HG03457 (cell line): Measurements from ENCODE around the gene ERCC1.
A peak's percentile ranks its signal among the peaks of the same experiment; 100 is the strongest.

Experiments
- ATAC-seq: cut with Tn5 transposase; IDR thresholded peaks from one replicate; pipeline ENCODE4 v1.9.1; 2021; ENCODE audit warnings: moderate number of reproducible peaks; ENCODE audit not compliant: unreplicated experiment

Gene ERCC1

DNA sequence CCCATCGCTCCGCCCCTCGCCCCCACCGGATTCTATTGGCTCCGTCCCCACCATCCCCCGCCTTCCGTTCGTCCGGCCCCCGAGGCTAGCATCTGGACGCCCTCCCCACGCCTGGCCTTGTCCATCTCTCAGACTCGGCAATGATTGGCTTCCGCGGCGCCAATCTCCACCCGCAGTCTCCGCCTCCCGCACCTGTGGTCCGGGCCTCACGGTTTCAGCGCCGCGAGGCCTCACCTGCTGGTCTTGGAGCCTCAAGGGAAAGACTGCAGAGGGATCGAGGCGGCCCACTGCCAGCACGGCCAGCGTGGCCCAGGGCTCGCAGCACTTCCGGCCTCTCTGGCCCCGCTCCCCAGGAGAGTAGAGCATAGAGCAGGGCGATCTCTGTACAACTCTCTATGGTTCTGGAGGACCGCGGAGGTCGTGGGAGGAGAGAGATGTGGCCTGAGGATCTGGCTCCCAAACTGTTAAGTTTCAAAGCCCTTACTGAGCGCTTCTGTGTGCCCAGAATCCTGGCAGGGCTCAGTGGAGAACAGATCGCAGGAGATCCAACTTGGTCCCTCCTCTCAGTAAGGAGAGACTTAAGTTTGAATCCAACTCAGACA lies at the start of gene ERCC1:
Gene ERCC1 (minus strand): TSS at position 329 of the 602 bp plus-strand sequence. CDS start 543 bp downstream, outside the sequence.
- ATAC-seq = peak; percentile 39

DNA sequence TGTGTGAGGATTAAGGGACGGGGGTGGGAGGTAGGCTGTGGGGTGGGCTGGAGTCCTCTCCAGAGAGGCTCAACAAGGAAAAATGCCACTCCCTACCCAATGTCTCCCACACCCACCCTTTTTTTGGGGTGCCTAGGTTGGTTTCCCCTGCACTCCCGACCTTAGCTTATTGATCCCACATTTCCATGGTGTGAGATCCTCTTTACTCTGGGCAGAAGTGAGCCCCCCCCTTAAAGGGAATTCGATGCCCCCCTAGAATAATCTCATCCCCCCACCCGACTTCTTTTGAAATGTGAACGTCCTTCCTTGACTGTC lies 49.6 kb upstream of the ERCC1 start:
- no peak for ATAC-seq

DNA sequence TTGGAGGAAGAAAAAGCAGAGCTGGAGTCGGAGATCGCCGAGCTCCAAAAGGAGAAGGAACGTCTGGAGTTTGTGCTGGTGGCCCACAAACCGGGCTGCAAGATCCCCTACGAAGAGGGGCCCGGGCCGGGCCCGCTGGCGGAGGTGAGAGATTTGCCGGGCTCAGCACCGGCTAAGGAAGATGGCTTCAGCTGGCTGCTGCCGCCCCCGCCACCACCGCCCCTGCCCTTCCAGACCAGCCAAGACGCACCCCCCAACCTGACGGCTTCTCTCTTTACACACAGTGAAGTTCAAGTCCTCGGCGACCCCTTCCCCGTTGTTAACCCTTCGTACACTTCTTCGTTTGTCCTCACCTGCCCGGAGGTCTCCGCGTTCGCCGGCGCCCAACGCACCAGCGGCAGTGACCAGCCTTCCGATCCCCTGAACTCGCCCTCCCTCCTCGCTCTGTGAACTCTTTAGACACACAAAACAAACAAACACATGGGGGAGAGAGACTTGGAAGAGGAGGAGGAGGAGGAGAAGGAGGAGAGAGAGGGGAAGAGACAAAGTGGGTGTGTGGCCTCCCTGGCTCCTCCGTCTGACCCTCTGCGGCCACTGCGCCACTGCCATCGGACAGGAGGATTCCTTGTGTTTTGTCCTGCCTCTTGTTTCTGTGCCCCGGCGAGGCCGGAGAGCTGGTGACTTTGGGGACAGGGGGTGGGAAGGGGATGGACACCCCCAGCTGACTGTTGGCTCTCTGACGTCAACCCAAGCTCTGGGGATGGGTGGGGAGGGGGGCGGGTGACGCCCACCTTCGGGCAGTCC lies 49.0 kb upstream of the ERCC1 start:
- no peak for ATAC-seq

DNA sequence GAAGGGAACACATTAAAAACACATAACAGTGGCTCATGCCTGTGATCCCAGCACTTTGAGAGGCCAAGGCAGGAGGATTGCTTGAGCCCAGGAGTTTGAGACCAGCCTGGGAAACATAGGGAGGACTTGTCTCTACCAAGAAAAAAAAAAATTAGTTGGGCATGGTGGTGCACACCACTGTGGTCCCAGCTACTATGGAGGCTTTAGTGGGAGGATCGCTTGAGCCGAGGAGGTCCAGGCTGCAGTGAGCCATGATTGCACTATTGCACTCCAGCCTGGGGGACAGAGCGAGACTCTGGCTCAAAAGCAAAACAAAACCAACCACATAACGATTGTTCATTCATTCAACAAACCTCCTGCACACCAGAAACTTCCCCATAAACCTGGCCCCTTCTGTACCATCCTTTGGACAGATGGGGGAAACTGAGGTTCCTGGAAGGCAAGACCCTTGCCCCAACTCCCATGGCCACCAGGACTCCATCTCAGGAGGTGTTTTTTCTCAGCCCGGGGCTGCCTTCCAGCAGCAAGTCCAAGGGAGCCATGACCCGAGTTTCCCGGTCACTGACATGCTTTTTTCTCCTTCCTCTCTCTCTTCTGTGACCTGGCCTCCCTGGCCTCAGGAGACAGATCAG lies 48.3 kb upstream of the ERCC1 start:
- no peak for ATAC-seq

DNA sequence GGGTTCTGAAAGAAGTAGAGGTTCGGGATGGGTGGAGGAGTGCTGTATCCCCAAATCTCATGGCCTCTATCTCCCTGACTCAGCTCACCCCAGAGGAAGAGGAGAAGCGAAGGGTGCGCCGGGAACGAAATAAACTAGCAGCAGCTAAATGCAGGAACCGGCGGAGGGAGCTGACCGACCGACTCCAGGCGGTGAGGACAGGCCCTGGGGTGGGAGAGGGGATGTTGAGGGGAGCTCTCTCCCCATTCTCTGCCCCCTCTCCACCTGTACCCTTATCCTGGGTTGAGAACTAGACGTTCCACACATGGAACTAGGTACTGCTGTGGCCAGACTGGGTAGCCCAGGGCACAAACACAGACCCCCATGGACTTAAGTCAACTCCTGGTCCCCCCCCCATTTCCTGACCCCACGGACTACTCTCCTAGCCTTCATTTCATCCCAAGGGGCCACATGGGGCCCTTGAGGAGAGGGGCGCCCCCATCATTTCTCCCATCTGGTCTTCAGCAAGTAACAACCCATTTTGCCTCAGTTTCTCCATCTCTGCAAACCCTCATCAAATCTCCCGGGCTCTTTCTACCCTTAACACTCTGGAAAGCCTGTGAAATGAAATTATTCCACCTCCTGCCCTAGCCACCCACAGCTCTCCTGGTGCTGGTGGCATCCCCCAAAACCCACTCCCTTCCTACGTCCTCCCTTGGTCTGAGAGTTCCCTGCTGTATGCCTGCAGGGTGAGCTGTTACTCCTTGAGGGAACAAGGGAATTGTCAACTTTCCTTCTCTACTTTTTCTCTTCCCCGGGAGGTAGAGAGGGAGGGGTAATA lies 47.6 kb upstream of the ERCC1 start:
- no peak for ATAC-seq

DNA sequence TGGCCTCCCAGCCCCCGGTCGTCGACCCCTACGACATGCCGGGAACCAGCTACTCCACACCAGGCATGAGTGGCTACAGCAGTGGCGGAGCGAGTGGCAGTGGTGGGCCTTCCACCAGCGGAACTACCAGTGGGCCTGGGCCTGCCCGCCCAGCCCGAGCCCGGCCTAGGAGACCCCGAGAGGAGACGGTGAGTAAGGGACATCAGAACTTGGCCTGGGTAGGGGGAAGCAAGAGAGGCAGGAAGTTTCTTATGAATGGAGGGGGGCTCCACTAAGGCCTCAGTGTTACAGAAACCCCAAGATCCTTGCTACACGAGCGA lies 47.0 kb upstream of the ERCC1 start:
- no peak for ATAC-seq

DNA sequence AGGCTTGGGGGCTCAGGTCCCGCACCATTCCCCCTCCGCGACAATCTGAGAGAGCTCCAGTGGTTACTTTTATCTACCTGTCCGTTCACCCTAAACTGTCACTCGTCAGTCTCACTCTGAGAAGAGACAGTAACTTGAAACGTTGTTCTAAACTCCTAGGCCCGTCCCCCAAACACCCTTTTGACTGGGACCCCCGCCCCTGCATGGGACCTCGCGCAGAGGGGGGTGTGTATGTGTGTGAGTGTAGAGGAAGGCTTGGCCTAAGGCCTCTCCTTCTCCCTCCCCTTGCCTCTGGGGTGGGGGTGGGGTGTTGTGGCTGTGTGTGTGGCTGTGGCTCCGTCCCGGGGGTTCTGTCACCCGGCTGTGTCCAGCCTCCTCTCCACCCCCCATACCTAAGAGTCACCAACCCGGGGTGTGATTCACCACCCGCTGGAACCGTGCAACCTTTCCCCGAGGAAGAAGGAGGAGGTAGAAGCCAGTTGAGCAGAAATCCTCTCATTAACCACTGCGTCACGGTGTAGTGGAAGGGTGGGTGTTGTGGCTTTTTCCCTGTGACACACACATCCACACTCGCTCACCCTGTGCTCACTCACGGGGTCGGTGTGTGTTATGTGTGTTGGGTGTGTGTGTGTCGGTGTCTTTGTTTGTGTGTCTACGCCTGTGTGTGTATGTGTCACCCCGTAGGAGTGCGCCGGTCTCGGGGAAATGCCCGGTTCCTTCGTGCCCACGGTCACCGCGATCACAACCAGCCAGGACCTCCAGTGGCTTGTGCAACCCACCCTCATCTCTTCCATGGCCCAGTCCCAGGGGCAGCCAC lies 46.4 kb upstream of the ERCC1 start:
- no peak for ATAC-seq

DNA sequence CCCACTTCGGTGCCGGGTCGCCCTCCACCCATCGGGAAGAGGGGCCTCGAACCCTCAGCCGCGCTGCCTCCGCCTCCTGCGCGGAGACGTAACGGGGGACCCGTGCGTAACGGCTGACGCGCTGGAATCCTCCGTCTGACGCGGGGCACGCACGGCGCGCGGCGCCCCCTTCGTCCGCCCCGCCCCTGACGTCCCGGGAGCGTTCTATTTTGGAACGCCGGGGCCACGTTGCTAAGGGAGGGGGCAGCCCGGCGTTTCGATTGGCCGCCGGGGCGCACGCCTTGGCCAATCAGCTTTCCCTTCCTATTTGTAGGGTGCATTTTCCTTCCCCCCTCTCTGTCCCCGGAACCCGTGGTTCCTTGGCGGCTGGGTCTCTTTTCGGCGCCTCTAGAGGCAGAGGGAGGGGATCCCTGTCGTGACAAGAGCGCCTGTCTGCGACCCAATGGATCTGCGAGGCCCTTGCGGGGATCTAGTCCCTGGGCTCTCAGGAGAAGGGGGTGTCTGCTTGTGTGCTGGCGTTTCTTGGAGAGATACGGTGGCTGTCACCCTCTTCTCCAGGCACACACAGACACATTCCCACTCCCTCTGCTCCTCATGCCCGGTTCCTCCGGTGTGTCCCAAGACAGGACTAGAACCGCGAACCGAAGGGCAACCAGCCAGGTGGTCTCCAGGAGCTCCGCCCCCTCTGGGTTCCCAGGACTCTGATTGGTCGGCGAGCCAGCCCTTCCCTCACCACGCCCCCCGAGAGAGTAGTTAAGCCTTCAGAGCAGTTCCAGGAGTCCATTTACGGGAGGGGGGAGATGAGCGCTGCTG lies 45.6 kb upstream of the ERCC1 start:
- ATAC-seq = peak; percentile 47

DNA sequence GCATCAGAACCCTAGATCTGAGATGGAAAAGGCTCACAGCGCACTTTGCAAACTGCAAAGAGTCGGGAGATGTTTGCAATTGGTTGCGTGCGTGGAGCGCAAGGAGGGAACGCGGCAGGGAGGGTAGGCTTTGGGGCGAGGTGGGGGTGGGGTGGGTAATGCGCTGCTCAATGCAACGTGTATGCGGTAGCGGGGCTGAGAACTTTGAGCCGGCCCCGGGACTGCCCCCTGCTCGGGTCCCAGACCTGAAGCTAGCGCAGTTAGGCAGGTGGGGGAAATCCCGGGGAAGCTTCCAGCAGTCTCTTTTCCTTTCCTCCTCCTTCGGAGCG lies 45.0 kb upstream of the ERCC1 start:
- peak; percentile 8 for ATAC-seq

DNA sequence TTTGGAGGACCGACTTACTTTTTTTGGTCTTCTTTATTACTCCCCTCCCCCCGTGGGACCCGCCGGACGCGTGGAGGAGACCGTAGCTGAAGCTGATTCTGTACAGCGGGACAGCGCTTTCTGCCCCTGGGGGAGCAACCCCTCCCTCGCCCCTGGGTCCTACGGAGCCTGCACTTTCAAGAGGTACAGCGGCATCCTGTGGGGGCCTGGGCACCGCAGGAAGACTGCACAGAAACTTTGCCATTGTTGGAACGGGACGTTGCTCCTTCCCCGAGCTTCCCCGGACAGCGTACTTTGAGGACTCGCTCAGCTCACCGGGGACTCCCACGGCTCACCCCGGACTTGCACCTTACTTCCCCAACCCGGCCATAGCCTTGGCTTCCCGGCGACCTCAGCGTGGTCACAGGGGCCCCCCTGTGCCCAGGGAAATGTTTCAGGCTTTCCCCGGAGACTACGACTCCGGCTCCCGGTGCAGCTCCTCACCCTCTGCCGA lies 44.5 kb upstream of the ERCC1 start:
- ATAC-seq = no peak

DNA sequence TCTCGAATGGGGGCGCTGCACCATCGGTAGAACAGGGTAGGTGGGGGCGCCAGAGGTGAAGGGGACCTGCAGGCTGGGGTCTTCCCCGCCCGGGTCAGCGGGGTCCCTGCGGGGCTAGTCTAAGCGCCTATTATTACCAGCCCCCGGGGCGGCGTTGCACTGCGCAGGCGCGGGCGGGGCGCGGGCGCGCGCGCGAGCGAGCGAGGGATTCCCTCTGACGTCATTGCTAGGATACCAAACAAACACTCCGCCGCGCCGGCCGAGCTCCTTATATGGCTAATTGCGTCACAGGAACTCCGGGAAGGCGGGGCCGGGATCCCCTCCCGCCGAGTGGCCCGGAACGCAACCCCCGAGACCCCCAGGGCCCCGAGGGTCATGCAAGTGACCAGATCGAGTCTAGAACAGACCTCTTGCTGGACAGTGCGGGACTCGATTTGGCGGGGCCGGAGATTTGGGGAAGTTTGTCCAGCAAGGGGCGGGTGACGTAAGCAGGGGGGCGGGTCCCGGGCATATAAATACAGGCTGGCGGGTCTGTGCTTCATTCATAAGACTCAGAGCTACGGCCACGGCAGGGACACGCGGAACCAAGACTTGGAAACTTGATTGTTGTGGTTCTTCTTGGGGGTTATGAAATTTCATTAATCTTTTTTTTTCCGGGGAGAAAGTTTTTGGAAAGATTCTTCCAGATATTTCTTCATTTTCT lies 43.9 kb upstream of the ERCC1 start, which contains the start of gene FOSB:
Gene FOSB (plus strand): TSS at position 541 of the 703 bp plus-strand sequence. CDS start 591 bp downstream, outside the sequence.
- no peak for ATAC-seq

DNA sequence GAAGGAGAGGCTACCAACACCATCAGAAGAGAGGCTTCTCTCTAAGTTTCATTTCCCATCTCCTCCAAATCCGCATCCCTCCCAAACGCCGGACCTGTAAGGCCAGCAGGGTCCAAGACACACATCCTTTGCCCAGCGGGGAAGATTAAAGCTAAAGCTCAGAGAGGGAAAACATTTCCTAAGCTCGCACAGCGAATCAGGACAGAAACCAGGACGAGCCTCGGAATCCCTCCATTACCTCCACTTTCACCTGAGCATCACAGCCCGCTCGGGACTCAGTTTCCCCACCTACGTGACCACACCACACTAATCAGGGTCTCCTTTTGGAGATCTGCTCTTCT lies 43.4 kb upstream of the ERCC1 start:
- ATAC-seq = no peak

DNA sequence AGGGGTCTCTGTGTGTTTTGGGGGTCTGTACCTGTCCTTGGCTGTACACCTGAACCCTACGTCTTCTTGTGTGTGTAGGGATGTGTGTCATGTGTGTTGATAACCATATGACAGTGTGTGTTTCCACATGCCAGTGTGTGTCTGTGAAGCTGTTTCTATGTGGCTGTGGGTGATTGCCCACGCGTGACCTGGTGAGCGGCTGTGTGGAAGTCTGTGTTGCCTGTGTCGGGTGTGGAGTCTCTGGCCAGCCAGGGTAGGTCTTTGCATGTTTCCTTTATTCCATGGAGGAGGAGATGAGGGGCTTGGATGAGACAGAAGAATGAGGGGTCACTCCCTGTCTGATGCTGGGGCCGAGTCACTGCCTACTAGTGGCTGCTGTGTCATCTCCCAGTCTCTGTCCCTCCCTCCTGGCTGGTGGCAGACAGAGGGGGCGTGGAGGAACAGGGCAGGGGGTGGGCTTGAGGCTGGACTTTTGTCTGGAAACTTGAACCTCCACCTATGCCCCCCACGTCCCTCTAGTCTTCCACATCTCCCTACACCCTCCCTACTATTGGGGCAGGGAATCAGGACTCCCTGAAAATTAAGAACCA lies 41.2 kb upstream of the ERCC1 start:
- ATAC-seq = no peak

DNA sequence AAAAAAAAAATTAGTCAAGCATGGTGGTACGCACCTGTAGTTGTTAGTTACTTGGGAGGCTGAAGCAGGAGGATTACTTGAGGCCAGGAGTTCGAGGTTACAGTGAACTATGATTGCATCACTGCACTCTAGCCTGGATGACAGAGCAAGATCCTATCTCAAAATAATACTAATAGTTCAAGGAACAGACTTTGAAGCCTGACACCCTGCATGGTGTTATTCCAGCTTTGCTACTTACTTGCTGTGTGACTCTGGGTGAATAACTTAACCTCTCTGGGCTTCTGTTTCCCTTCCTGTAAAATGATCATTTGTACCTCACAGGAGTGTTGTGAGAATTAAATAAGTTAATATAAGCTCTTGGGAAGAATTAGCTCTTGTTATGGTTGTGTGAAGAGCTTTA lies 40.6 kb upstream of the ERCC1 start:
- no peak for ATAC-seq

DNA sequence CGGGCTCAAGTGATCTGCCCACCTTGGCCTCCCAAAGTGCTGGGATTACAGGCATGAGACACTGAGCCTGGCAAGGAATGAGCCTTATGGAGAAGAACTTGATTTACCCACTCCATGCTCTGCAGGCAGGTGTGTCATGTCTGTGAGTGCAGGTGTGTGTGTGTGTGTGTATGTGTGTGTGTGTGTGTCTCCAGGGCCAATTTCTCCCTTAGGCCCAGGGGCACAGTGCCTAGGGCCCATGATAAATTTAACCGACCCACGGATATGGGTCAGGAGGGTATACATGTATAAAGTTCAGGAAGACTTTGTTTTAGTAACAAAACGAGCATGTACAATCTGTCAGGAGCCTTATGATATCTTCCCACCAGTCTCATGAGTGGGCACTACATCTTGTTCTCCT lies 39.5 kb upstream of the ERCC1 start:
- no peak for ATAC-seq

DNA sequence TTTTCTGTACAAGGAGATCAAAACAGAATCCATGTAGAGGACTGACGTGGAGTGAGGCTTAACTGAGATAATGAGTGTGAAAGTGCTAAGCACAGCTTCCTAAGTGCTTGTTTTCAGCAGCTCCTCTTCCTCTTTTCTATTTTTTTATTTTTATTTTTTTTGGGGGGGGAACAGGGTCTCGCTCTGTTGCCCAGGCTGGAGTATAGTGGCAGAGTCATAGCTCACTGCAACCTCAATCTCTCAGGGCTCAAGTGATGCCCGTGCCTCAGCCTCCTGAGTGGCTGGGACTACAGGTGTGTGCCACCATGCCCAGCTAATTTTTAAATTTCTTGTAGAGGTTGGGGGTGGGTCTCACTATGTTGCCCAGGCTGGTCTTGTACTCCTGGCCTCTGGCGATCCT lies 38.5 kb upstream of the ERCC1 start:
- no peak for ATAC-seq

DNA sequence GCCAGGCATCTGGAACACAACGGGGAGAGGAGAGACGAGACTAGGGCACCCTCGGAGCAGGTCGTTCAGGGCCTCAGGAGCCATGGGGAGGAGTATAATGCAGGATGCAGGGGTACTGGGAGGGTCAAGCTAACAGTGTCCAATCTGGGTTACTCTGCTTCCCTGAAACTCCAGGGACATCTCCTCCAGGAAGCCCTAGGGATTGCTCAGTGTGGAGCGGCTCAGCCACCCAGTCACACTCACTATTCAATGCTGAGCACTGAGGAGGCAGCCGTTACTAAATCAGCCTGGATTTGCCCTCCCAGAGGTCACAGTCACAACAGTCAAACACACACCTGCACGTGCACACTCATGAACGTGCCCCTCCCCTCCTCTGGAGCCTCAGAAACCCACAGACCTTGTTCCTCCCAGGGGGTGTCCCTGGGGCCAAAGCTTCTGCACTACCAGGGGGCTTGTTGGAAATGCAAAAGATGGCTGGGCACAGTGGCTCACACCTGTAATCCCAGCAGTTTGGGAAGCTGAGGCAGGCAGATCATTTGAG lies 37.2 kb upstream of the ERCC1 start:
- no peak for ATAC-seq

DNA sequence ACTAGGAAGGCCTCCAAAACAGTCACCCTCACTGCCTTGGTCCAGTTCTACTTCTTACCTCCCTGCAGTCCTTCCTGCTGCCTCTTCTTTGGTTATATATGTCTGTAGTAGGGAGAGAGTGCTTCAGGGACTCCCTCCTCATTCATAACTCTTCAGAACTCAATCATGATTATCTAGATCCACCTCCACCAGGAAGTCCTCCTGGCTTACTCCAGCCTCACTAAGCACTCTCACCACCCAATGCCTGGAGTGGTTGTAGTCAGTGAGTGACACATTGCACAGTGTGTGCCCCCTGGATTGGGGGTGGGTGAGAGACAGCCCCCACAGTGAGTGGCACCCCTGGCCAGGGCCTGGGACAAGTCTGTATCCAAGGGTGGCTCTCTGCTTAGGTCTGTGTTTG lies 34.1 kb upstream of the ERCC1 start:
- ATAC-seq = no peak

DNA sequence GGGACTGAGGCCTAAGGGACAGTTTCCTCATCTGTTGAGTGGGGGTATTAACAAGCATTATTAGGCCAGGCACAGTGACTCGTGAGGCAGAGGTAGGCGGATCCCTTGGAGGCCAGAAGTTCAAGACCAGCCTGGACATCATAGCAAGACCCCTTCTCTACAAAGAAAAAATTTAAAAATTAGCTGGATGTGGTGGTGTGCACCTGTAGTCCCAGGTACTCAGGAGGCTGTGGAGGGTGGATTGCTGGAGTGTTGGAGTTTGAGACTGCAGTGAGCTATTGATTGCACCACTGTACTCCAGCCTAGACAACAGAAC lies 32.7 kb upstream of the ERCC1 start:
- no peak for ATAC-seq
